Stimulated activated CD8-positive, alpha-beta memory T cell treated with anti-CD3 and anti-CD28 coated beads, Interleukin-7, amount 100 ng/mL, for 48 hours (primary cell): ENCODE data around the gene FCHSD2.
"Not testable (repeated sequence)": the region's sequence is repeated elsewhere in the genome, so short reads cannot be mapped to it uniquely, and the experiment has no call there.

Experiments
- DNase-seq, 2 donors: peaks; one replicate each; pipeline ENCODE4 v3.0.0-alpha.2; 2020; ENCODE audit warnings: low read depth in 1 of 2; ENCODE audit errors: extremely low read depth in 1 of 2

Gene FCHSD2

GRCh38 chr11:73017024-73017751 is 124.9 kb downstream of the FCHSD2 start:
- no peak for DNase-seq

GRCh38 chr11:73013021-73013420 is 129.1 kb downstream of the FCHSD2 start:
- no peak for DNase-seq

GRCh38 chr11:73012121-73012863 is 129.8 kb downstream of the FCHSD2 start:
- DNase-seq: no peak

- DNase-seq: no peak
Observed at GRCh38 chr11:73011126-73011817, 130.8 kb downstream of the FCHSD2 start.

GRCh38 chr11:73009972-73010371 is 132.1 kb downstream of the FCHSD2 start:
- DNase-seq: no peak

- DNase-seq: no peak
Observed at GRCh38 chr11:73004088-73004487, 138.0 kb downstream of the FCHSD2 start.

- DNase-seq: no peak
Observed at GRCh38 chr11:73003088-73003487, 139.0 kb downstream of the FCHSD2 start.

- DNase-seq: no peak
Observed at GRCh38 chr11:73002214-73002613, 139.9 kb downstream of the FCHSD2 start.

- DNase-seq: no peak
Observed at GRCh38 chr11:73001615-73002014, 140.5 kb downstream of the FCHSD2 start.

GRCh38 chr11:72998676-72999075 is 143.4 kb downstream of the FCHSD2 start:
- no peak for DNase-seq

- no peak for DNase-seq
Observed at GRCh38 chr11:72996959-72997358, 145.2 kb downstream of the FCHSD2 start.

- DNase-seq: no peak
Observed at GRCh38 chr11:72989727-72990126, 152.4 kb downstream of the FCHSD2 start.

GRCh38 chr11:72988821-72989220 is 153.3 kb downstream of the FCHSD2 start:
- no peak for DNase-seq

GRCh38 chr11:72985645-72986044 is 156.5 kb downstream of the FCHSD2 start:
- no peak for DNase-seq

- no peak for DNase-seq
Observed at GRCh38 chr11:72984453-72985077, 157.6 kb downstream of the FCHSD2 start.

GRCh38 chr11:72983560-72983959 is 158.6 kb downstream of the FCHSD2 start:
- no peak for DNase-seq

GRCh38 chr11:72981971-72982685 is 160.0 kb downstream of the FCHSD2 start:
- DNase-seq: no peak

- no peak for DNase-seq
Observed at GRCh38 chr11:72981080-72981479, 161.0 kb downstream of the FCHSD2 start.

- DNase-seq: not testable (repeated sequence)
Observed at GRCh38 chr11:72977782-72978181, 164.3 kb downstream of the FCHSD2 start.

GRCh38 chr11:72976522-72976892 is 165.6 kb downstream of the FCHSD2 start:
- not testable (repeated sequence) for DNase-seq
